ENCODE measurements around the gene DPH2.

DNA sequence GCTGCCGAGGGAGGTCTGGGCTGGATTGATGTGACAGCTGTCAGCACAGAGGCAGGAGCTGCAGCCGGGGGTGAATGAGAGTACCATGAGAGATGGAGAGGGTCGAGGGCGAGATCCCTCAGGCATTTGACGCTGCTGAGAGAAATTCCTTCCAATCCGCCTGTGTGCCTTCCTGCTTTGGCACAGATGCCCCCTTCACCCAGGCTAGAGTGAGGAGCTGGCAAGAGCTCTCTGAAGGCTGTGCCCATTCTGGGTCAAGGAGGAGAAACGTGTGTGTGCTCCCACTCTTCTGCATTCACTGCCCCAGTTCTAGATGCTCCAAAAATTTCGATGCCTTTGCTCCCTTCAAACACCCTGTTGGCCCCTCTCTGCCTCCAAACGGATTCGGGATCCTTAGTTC is 31.4 kb upstream of the DPH2 start:
- TF ChIP-seq MXD4 (CRISPR knock-in tag; IDR thresholded peaks at IDR 0.05; ENCODE audit: borderline replicate concordance): no peak
- TF ChIP-seq, protein P1, sequence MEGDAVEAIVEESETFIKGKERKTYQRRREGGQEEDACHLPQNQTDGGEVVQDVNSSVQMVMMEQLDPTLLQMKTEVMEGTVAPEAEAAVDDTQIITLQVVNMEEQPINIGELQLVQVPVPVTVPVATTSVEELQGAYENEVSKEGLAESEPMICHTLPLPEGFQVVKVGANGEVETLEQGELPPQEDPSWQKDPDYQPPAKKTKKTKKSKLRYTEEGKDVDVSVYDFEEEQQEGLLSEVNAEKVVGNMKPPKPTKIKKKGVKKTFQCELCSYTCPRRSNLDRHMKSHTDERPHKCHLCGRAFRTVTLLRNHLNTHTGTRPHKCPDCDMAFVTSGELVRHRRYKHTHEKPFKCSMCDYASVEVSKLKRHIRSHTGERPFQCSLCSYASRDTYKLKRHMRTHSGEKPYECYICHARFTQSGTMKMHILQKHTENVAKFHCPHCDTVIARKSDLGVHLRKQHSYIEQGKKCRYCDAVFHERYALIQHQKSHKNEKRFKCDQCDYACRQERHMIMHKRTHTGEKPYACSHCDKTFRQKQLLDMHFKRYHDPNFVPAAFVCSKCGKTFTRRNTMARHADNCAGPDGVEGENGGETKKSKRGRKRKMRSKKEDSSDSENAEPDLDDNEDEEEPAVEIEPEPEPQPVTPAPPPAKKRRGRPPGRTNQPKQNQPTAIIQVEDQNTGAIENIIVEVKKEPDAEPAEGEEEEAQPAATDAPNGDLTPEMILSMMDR (IDR thresholded peaks at IDR 0.05): no peak
- no peak for TF ChIP-seq ZNF232 (CRISPR knock-in tag; IDR thresholded peaks at IDR 0.05)
- TF ChIP-seq, protein P2, sequence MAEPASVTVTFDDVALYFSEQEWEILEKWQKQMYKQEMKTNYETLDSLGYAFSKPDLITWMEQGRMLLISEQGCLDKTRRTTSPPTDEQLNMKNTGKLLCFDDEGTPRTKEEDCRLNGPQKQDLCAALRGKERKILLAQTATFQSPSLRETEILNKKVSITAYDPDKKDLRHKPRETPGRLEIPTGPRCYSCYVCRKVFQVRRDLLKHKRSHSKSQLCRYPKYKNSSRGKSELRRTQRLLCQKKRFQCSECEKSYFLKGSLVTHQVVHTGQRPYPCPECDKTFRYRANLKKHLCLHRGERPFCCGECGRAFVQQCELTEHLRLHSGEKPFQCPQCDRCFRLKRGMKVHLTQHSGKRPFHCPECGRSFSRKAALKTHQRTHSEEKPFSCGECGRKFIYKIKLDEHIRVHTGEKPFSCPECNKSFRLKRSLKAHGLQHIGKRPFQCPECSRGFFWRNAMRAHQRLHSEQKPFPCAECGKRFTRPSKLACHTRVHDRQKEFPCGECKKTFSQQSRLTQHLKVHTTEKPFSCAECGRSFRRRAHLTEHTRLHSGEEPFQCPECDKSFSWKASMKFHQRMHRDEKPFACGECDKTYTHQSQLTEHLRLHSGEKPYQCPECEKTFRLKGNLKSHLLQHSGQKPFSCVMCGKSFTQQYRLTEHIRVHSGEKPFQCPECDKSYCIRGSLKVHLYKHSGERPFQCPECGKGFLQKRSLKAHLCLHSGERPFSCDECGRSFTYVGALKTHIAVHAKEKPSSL (CRISPR knock-in tag; conservative IDR thresholded peaks at IDR 0.05): no peak
- TF ChIP-seq FOXK1 (CRISPR knock-in tag; IDR thresholded peaks at IDR 0.05): no peak

All from WTC11 (cell line).